Dermis blood vessel endothelial cell (primary cell): ENCODE measurements around the gene C10orf62. TPM values are rescaled to one million over a fixed set of nuclear protein-coding genes. Genes with fewer than 3 reads are reported as not detected.
A peak's percentile ranks its signal among the peaks of the same experiment; 100 is the strongest.
"Not testable (repeated sequence)": the region's sequence is repeated elsewhere in the genome, so short reads cannot be mapped to it uniquely, and the experiment has no call there.

ENCODE experiments used
- DNase-seq: peaks from one replicate; pipeline ENCODE4 v3.0.0; 2010
- total RNA-seq: library from RNA; depleted of rRNA; stranded (reverse); fragments of >200 nt; gene quantifications from 2 replicates; pipeline ENCODE4 v1.2.3, GENCODE V29; 2014

The C10orf62 gene
- total RNA-seq, 1 donor from 2014 or later, result 0.34 TPM

- DNase-seq, result no peak
Measured at GRCh38 chr10:97631098-97631497, 41.6 kb downstream of the C10orf62 start.

- DNase-seq, result peak; percentile 95
Measured at GRCh38 chr10:97632949-97633884, 43.7 kb downstream of the C10orf62 start, which contains the start of gene MORN4. MORN4 (minus strand) TSS chr10:97633500; CDS start chr10:97619653, 13,847 bp downstream.

- DNase-seq, result peak; percentile 23
Measured at GRCh38 chr10:97633921-97634320, 44.4 kb downstream of the C10orf62 start.

- no peak for DNase-seq
Measured at GRCh38 chr10:97635577-97635976, 46.1 kb downstream of the C10orf62 start.

GRCh38 chr10:97639090-97639489 is 49.6 kb downstream of the C10orf62 start:
- DNase-seq, result not testable (repeated sequence)

- DNase-seq, result peak; percentile 100
Measured at GRCh38 chr10:97640174-97640867, 50.8 kb downstream of the C10orf62 start, which contains the start of gene PI4K2A. PI4K2A (plus strand) TSS chr10:97640671; CDS start chr10:97640743, 72 bp downstream.

Other genes starting within 250 kb of the C10orf62 start
- gene RRP12, start 188.4 kb upstream of the C10orf62 start, total RNA-seq, result 10.4 and 20.3 TPM in 2 replicates
- 218 and 349 TPM in 2 replicates for gene PGAM1, start 163.5 kb upstream of the C10orf62 start, total RNA-seq
- gene EXOSC1, start 143.7 kb upstream of the C10orf62 start, total RNA-seq, result 29.4 and 35.7 TPM in 2 replicates
- 38.7 and 39.8 TPM in 2 replicates for gene ZDHHC16, start 143.5 kb upstream of the C10orf62 start, total RNA-seq
- gene MMS19, start 91.3 kb upstream of the C10orf62 start, total RNA-seq, result 95.5 and 102 TPM in 2 replicates
- gene UBTD1, start 90.8 kb upstream of the C10orf62 start, total RNA-seq, result 63.4 and 78.1 TPM in 2 replicates
- 0.34 and 1.1 TPM in 2 replicates for gene ANKRD2, start 16.9 kb upstream of the C10orf62 start, total RNA-seq
- gene HOGA1, start 5.3 kb upstream of the C10orf62 start, total RNA-seq, result 0.85 and 0.88 TPM in 2 replicates
- gene MORN4, start 43.8 kb downstream of the C10orf62 start, total RNA-seq, result 0.98 and 3.6 TPM in 2 replicates
- 16.7 and 19.7 TPM in 2 replicates for gene PI4K2A, start 51.0 kb downstream of the C10orf62 start, total RNA-seq
- 4.4 and 5.6 TPM in 2 replicates for gene AVPI1, start 97.5 kb downstream of the C10orf62 start, total RNA-seq
- gene MARVELD1, start 124.0 kb downstream of the C10orf62 start, total RNA-seq, result 18.2 and 24.4 TPM in 2 replicates
- gene ZFYVE27, start 147.4 kb downstream of the C10orf62 start, total RNA-seq, result 19.6 and 20.6 TPM in 2 replicates
- gene SFRP5, start 182.3 kb downstream of the C10orf62 start, total RNA-seq, result not detected in 2 replicates